WTC11 (cell line): ENCODE measurements around the gene SMAD7.

Source experiments
- ATF2 ChIP-seq: sonication (generic); formaldehyde crosslinking; IDR thresholded peaks from 2 replicates; pipeline ENCODE4 v1.8.1; 2022; ENCODE audit warnings: low read depth, missing genetic modification reagents, borderline replicate concordance
- ESRRA ChIP-seq: sonication (generic); formaldehyde crosslinking; IDR thresholded peaks from 2 replicates; pipeline ENCODE4 v1.8.1; 2022; ENCODE audit warnings: mild to moderate bottlenecking, missing genetic modification reagents, borderline replicate concordance
- SMAD3 ChIP-seq: sonication (generic); formaldehyde crosslinking; IDR thresholded peaks from 2 replicates; pipeline ENCODE4 v1.8.0; 2022; ENCODE audit warnings: missing genetic modification reagents, mild to moderate bottlenecking, borderline replicate concordance
- SP1 ChIP-seq: sonication (generic); formaldehyde crosslinking; conservative IDR thresholded peaks from 2 replicates; pipeline ENCODE4 v1.8.1; 2022; ENCODE audit warnings: missing genetic modification reagents
- TEAD4 ChIP-seq: sonication (generic); formaldehyde crosslinking; IDR thresholded peaks from 2 replicates; pipeline ENCODE4 v1.8.0; 2022; ENCODE audit warnings: mild to moderate bottlenecking, missing genetic modification reagents
- USF1 ChIP-seq: sonication (generic); formaldehyde crosslinking; IDR thresholded peaks from 2 replicates; pipeline ENCODE4 v1.8.0; 2022; ENCODE audit warnings: mild to moderate bottlenecking, missing genetic modification reagents
- ZNF121 ChIP-seq: sonication (generic); formaldehyde crosslinking; IDR thresholded peaks from 2 replicates; pipeline ENCODE4 v1.8.0; 2023; ENCODE audit warnings: missing genetic modification reagents
- TF ChIP-seq, protein P1 (sequence below): fragments of 200-600 bp; IDR thresholded peaks from 2 replicates; pipeline ENCODE4 v1.8.0; 2022; ENCODE audit warnings: antibody characterized with exemption
- TF ChIP-seq, protein P2 (sequence below): sonication (generic); formaldehyde crosslinking; IDR thresholded peaks from 2 replicates; pipeline ENCODE4 v1.8.0; 2022; ENCODE audit warnings: mild to moderate bottlenecking, missing genetic modification reagents
- TF ChIP-seq, protein P3 (sequence below): sonication (generic); formaldehyde crosslinking; IDR thresholded peaks from 2 replicates; pipeline ENCODE4 v1.8.1; 2022; ENCODE audit warnings: mild to moderate bottlenecking, missing genetic modification reagents, moderate library complexity, borderline replicate concordance

- TF ChIP-seq ESRRA, result no peak
- no peak for TF ChIP-seq ATF2
- TF ChIP-seq, protein P1, sequence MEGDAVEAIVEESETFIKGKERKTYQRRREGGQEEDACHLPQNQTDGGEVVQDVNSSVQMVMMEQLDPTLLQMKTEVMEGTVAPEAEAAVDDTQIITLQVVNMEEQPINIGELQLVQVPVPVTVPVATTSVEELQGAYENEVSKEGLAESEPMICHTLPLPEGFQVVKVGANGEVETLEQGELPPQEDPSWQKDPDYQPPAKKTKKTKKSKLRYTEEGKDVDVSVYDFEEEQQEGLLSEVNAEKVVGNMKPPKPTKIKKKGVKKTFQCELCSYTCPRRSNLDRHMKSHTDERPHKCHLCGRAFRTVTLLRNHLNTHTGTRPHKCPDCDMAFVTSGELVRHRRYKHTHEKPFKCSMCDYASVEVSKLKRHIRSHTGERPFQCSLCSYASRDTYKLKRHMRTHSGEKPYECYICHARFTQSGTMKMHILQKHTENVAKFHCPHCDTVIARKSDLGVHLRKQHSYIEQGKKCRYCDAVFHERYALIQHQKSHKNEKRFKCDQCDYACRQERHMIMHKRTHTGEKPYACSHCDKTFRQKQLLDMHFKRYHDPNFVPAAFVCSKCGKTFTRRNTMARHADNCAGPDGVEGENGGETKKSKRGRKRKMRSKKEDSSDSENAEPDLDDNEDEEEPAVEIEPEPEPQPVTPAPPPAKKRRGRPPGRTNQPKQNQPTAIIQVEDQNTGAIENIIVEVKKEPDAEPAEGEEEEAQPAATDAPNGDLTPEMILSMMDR, result no peak
- TF ChIP-seq, protein P2, sequence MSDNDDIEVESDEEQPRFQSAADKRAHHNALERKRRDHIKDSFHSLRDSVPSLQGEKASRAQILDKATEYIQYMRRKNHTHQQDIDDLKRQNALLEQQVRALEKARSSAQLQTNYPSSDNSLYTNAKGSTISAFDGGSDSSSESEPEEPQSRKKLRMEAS, result no peak
- no peak for TF ChIP-seq TEAD4 (CRISPR knock-in tag)
- no peak for TF ChIP-seq SMAD3 (CRISPR knock-in tag)
- TF ChIP-seq ZNF121 (CRISPR knock-in tag), result no peak
- no peak for TF ChIP-seq USF1 (CRISPR knock-in tag)
- TF ChIP-seq, protein P3, sequence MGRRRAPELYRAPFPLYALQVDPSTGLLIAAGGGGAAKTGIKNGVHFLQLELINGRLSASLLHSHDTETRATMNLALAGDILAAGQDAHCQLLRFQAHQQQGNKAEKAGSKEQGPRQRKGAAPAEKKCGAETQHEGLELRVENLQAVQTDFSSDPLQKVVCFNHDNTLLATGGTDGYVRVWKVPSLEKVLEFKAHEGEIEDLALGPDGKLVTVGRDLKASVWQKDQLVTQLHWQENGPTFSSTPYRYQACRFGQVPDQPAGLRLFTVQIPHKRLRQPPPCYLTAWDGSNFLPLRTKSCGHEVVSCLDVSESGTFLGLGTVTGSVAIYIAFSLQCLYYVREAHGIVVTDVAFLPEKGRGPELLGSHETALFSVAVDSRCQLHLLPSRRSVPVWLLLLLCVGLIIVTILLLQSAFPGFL (CRISPR knock-in tag), result no peak
- no peak for TF ChIP-seq SP1
Observed at GRCh38 chr18:48896326-48896874, 54.4 kb downstream of the SMAD7 start.
